GM21447 (cell line): ENCODE data around the gene ADCY4.
"Not testable (repeated sequence)": the region's sequence is repeated elsewhere in the genome, so short reads cannot be mapped to it uniquely, and the experiment has no call there.

Experiments used
- ATAC-seq: cut with Tn5 transposase; IDR thresholded peaks from one replicate; pipeline ENCODE4 v1.9.1; 2021; ENCODE audit not compliant: unreplicated experiment

The ADCY4 gene

GRCh38 chr14:24366721-24367513, 32.0 kb upstream of the ADCY4 start:
- peak; percentile 57 for ATAC-seq

GRCh38 chr14:24366413-24366720, 31.5 kb upstream of the ADCY4 start:
- no peak for ATAC-seq

DNA sequence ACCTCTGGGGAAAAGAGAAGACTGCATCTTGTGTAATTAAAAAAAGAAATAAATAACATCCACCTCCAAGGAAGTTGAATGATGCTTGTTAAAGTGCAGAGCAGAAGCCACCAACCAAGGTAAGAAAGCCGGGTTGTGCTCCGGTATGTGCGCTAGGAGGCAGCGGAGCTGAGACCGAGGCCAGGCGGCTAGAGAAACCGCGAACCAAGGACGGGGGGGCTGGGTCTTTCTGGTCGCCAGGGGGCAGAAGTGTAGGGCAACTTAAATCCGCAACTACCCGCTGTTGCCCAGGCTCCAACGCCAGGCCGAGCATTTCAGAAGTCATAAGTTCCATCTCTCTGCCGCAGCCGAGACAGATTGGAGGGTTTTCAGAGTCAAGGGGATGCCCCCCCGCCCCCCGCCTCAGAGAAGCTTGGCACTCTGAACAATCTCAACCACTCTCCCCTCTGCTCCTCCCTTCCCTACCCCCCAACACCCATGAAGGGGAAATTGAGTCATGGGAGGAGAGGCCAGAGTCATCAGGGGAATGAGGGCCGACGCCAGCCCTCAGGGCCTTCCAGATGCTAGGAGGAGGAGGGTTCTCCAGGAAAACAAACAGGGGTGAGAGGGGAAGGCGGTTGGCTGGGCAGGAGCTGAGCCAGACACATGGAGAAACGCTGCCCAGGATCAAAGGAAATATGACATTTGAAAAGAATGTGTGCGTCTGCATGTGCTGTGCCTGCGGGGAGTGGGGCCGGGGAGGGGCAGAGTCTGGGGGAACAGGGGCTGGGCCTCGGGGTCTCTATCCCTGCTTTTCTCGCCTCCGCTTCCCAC, 30.9 kb upstream of the ADCY4 start:
- no peak for ATAC-seq

DNA sequence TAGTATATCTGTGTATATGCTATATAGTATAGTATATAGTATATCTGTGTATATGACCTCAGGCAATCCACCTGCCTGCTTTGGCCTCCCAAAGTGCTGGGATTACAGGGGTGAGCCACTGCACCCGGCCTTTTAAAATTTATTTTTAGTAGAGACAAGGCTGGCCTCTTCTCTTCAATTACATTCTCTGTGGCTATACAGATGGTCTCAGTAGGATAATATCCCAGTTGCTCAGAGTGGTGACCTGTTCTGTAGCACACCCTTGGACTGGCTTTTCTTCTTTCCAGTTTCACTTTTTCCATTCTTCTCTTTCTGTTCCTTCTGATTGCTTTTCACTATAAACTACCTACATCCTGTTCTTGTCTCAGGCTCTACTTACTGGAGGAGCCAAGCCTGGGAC, 30.0 kb upstream of the ADCY4 start:
- no peak for ATAC-seq

DNA sequence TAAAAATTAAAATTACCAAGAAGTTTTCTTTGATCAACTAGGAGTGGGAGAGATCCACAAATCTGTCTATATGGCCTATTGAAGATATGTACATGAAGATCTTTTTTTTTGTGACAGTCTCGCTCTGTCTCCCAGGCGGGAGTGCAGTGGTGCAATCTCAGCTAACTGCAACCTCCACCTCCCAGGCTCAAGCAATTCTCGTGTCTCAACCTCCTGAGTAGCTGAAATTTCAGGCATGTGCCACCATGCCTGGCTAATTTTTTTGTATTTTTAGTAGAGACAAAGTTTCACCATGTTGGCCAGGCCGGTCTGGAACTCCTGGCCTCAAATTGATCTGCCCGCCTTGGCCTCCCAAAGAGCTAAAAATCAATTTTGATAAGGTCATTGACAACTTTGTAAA, 28.5 kb upstream of the ADCY4 start:
- ATAC-seq: no peak

- ATAC-seq: no peak
Measured at GRCh38 chr14:24362241-24362960, 27.5 kb upstream of the ADCY4 start.

- ATAC-seq: no peak
Measured at GRCh38 chr14:24361326-24361725, 26.5 kb upstream of the ADCY4 start.

- no peak for ATAC-seq
Measured at GRCh38 chr14:24360281-24360680, 25.4 kb upstream of the ADCY4 start.

GRCh38 chr14:24356208-24356607, 21.3 kb upstream of the ADCY4 start:
- no peak for ATAC-seq

DNA sequence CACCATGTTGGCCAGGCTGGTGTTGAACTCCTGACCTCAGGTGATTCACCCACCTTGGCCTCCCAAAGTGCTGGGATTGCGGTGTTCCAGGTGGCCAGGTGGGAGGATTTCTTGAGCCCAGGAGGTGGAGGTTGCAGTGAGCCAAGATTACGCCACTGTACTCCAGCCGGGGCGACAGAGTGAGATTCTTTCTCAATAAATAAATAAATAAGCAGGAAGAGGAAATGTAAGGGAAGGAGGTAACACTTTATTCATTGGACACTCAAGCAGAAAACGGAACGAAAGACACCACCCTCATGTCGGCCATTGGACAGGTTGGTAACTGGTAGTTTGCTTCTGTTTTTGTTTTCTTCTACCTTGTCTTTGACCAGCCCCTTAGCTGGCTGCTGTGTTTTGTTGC, 20.1 kb upstream of the ADCY4 start:
- ATAC-seq: no peak

- not testable (repeated sequence) for ATAC-seq
Measured at GRCh38 chr14:24354482-24354825, 19.6 kb upstream of the ADCY4 start.

DNA sequence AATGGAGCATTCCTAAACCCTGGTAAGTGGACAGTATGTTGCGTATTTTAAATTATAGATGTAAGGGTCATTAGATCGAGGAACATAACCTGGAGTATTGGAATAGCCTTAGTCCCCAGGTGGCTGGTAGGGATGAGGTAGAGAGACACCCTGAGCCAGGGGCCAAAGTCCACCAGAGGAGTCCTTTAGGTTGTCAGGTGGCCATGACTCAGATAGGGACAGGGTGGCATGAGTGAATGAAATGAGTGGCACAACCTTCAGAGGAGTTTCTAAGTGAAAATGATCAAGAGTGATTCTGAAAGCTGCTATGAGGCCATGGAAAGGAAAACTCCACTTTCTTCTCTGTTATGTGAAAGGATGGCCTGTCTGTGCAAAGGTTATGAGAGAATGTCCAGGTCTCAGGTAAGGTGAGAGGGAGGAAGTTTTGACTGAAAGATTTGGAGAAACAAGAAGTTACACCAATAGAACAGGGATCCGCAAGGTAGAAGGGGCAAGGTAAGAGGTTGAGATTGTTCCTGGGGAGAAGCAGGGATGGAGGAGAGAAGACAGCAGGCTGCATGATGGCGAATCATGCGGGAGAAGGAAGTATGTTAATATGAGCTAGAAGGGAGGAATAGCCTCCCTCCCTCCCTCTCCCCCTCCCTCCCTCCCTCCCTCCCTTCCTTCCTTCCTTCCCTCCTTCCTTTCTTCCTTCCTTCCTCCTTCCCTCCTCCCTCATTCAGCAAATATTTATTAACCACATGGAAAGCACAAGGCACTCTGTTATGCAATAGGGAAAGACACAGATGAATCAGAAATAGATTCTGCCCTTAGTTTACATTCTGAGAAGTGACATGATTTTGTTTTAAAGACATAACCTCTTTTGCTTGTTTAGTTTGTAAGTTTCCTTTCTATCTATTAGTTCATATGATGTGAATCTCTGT, 18.9 kb upstream of the ADCY4 start:
- ATAC-seq: no peak

DNA sequence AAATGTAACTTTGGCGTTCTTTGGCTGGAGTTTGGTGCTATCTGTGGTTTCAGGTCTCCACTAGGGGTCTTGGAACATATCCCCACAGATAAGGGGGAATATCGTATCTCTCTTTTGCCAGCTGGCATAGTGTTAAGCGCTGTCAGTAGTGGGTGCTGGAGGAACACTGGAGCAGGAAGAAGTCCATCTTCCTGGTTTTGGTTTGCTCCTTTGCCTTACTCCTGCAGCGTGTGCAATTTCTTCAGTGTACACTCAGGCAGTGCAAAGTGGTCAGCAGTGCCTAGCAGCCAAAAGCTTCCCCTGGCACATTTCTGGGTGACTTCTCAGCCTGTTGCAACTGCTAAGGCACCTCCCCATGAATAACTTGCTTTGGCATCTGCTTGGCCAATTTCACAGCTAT, 16.6 kb upstream of the ADCY4 start:
- no peak for ATAC-seq

DNA sequence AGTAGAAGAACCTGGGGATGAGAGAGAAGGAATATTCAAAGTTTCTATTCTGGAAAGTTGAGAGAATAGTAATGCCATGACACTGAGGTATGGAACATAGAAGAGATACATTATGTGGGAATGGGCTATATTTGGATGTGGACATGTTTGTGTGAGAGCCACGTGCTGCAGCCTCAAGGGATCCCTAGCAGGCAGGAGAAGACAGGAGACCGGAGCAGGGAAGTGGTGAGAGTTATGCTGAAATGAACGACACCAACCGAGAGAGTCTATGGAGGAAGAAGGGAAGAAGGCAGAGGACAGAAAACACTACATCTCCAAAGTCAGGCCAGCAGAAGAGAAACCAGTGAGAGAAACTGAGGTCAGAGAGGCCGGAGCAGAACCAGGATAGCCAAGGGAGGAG, 14.9 kb upstream of the ADCY4 start:
- no peak for ATAC-seq

DNA sequence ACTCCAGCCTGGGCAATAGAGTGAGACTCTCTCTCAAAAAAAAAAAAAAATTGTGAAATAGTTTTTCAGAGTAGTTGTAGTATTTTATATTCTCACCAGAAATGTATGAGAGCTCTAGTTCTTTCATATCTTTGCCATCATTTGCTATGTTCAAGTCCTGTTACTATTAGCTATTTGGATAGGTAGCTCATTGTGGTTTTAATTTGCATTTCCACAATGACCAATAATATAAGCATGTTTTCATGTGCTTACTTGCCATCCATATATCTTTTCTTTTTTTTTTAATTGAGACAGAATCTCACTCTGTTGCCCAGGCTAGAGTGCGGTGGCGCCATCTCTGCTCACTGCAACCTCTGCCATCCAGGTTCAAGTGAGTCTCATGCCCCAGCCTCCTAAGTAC, 13.3 kb upstream of the ADCY4 start:
- no peak for ATAC-seq

DNA sequence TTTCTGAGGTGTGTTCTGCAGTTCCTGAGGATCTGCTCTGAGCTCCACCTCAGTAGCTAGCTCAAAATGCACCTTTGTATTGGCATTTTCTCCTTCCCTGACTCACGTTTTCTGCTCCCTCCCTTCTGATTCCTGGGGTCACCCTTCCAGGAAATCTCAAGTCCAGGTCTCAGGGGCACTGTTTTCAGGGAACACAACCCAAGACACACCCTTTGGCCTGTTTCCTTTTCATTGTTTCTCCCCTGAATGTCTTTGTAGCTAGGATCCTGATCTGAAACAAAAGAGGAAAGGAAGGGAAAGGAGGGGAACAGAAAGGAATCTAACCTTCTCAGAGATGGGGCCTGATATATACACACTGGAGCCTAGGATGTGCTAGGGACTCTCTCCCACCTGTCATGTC, 12.3 kb upstream of the ADCY4 start:
- ATAC-seq: no peak

GRCh38 chr14:24343795-24344660, 9.2 kb upstream of the ADCY4 start:
- ATAC-seq: no peak

- no peak for ATAC-seq
Measured at GRCh38 chr14:24342889-24343288, 8.0 kb upstream of the ADCY4 start.

DNA sequence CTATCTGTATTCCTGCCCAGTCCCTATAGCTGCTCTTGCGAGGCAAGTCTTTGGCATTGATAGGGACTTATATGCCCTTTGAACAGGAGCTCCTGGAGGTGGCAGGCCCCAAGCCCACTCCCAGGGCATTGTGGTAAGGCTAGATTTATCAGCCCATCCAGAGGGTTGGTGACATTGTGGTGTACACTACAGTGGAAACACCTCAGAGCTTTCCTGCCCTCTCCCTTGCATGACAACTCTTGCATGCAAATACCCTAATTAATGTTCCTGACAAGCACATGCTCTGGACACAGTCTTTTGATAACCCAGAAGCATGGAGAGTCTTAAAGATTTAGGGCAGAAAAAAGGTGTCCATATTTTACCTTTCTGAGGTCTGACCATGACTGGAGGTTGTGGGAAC, 5.7 kb upstream of the ADCY4 start:
- no peak for ATAC-seq
